Thyroid gland (tissue), 4 donors: Measurements from ENCODE around the gene CHD6.

Experiments used
- CTCF ChIP-seq, 6 experiments: fragments of 200-600 bp in 3 of 6; fragments of 450-650 bp in 3 of 6; sonication (generic) in 3 of 6; IDR thresholded peaks; one replicate each; pipeline ENCODE4 v1.5.1; 2016 to 2019; ENCODE audit warnings: antibody characterized with exemption in 6 of 6, mild to moderate bottlenecking in 2 of 6, inconsistent platforms in 1 of 6, moderate library complexity in 1 of 6
- POLR2A ChIP-seq, 2 donors: fragments of 450-650 bp; IDR thresholded peaks; one replicate each; pipeline ENCODE4 v1.6.1; 2017; ENCODE audit warnings: antibody characterized with exemption in 2 of 2, mild to moderate bottlenecking in 2 of 2, moderate library complexity in 1 of 2

DNA sequence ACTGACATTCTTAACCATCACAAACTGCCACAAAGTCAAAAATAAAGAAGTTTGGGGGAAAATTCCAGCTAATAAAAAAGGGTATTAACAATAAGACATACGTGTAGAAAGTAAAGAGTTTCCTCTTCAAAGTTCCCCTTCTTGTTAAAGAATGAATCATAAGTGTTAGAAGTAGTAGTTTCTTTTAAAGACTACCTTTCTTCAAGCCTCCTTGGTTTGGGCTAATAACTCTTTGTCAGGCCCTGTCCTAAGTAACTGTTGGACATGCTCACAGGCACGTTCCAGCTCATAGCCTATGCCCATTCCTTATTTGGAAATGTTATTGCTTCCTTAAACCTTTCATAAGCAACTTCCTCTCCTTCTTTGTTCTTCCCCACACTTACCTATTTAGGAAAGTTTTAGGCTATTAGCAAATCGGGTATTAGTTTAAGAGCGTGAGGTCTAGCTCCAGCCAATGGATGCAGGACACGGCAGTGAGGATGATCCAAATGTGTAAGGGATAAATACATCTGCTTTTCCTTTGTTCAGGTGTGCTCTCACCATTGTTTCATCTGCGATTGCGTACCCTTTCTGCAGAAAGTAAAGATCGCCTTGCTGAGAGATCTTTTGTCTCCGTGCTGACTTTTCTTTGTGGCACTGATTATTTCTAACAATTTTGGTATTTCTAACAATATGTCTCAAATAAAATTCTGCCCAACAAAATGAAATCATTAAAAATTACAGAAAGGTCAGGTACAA is 64.9 kb downstream of the CHD6 start:
- TF ChIP-seq POLR2A (IDR thresholded peaks at IDR 0.05) = no peak
- no peak for TF ChIP-seq CTCF (IDR thresholded peaks at IDR 0.05)
